Neural progenitor cell (in vitro differentiated cells): ENCODE measurements around the gene ARHGEF25. TPM values are rescaled to one million over a fixed set of nuclear protein-coding genes. Genes with fewer than 3 reads are reported as not detected.

ENCODE experiments used
- DNase-seq: peaks from one replicate; pipeline ENCODE4 v3.0.0-alpha.2; 2016; ENCODE audit warnings: low spot score
- H2AFZ ChIP-seq: fragments of 200-600 bp; sonication (generic); replicated peaks from 2 replicates; pipeline ENCODE4 v1.6.1; 2016; ENCODE audit warnings: antibody characterized with exemption
- H3F3A ChIP-seq: fragments of 200-600 bp; sonication (generic); 2 replicates; pipeline ENCODE4 v1.6.1; 2016; ENCODE audit warnings: antibody characterized with exemption, low read depth
- H3K27ac ChIP-seq: fragments of 200-600 bp; sonication (generic); 2 replicates; pipeline ENCODE4 v1.5.1; 2016; ENCODE audit warnings: mild to moderate bottlenecking
- H3K27me3 ChIP-seq: fragments of 200-600 bp; sonication (generic); 2 replicates; pipeline ENCODE4 v1.6.1; 2016; ENCODE audit warnings: mild to moderate bottlenecking, moderate library complexity
- H3K36me3 ChIP-seq: fragments of 200-600 bp; sonication (generic); 2 replicates; pipeline ENCODE4 v1.5.1; 2016
- H3K4me1 ChIP-seq: fragments of 200-600 bp; sonication (generic); 2 replicates; pipeline ENCODE4 v1.6.1; 2016; ENCODE audit warnings: mixed run types
- H3K4me2 ChIP-seq: fragments of 200-600 bp; sonication (generic); 2 replicates; pipeline ENCODE4 v1.6.1; 2016
- H3K4me3 ChIP-seq: fragments of 200-600 bp; sonication (generic); 2 replicates; pipeline ENCODE4 v1.5.1; 2016
- H3K79me2 ChIP-seq: fragments of 200-600 bp; sonication (generic); 2 replicates; pipeline ENCODE4 v1.6.1; 2016; ENCODE audit warnings: low read depth
- H3K9ac ChIP-seq: fragments of 200-600 bp; sonication (generic); 2 replicates; pipeline ENCODE4 v1.6.1; 2016
- H3K9me3 ChIP-seq: fragments of 200-600 bp; sonication (generic); 2 replicates; pipeline ENCODE4 v1.5.1; 2016; ENCODE audit warnings: low read depth
- H4K20me1 ChIP-seq: fragments of 200-600 bp; sonication (generic); 2 replicates; pipeline ENCODE4 v1.6.1; 2016; ENCODE audit warnings: low read depth
- H3K27ac Mint-ChIP-seq: 3 replicates; pipeline ENCODE4 v1.8.0; 2021; ENCODE audit warnings: mixed read lengths
- H3K27me3 Mint-ChIP-seq: 2 replicates; pipeline ENCODE4 v1.8.0; 2022; ENCODE audit warnings: low read depth, mild to moderate bottlenecking, inconsistent platforms, moderate library complexity, mixed read lengths; ENCODE audit not compliant: insufficient read depth
- H3K36me3 Mint-ChIP-seq: 3 replicates; pipeline ENCODE4 v1.8.0; 2021; ENCODE audit warnings: mixed read lengths
- H3K4me1 Mint-ChIP-seq: 3 replicates; pipeline ENCODE4 v1.8.0; 2021; ENCODE audit warnings: mixed read lengths
- H3K4me3 Mint-ChIP-seq: 3 replicates; pipeline ENCODE4 v1.8.0; 2021; ENCODE audit warnings: mild to moderate bottlenecking, moderate library complexity, mixed read lengths
- H3K9me3 Mint-ChIP-seq: 3 replicates; pipeline ENCODE4 v1.8.0; 2020; ENCODE audit warnings: mixed read lengths
- CTCF ChIP-seq: fragments of 200-600 bp; sonication (generic); IDR thresholded peaks from 2 replicates; pipeline ENCODE4 v1.5.1; 2017; ENCODE audit warnings: antibody characterized with exemption, mild to moderate bottlenecking
- EZH2 ChIP-seq: fragments of 200-600 bp; sonication (generic); IDR thresholded peaks from 2 replicates; pipeline ENCODE4 v1.6.1; 2017; ENCODE audit warnings: antibody characterized with exemption, mild to moderate bottlenecking, moderate library complexity
- EZH2phosphoT487 ChIP-seq: fragments of 200-600 bp; sonication (generic); IDR thresholded peaks from 2 replicates; pipeline ENCODE4 v1.6.1; 2017; ENCODE audit warnings: antibody characterized with exemption
- total RNA-seq: library from RNA; depleted of rRNA; stranded (reverse); fragments of >200 nt; gene quantifications from 2 replicates; pipeline ENCODE4 v1.2.3, GENCODE V29; 2015; ENCODE audit warnings: low replicate concordance

ARHGEF25 gene
- total RNA-seq, 1 donor from 2014 or later = 17.3 TPM

DNA sequence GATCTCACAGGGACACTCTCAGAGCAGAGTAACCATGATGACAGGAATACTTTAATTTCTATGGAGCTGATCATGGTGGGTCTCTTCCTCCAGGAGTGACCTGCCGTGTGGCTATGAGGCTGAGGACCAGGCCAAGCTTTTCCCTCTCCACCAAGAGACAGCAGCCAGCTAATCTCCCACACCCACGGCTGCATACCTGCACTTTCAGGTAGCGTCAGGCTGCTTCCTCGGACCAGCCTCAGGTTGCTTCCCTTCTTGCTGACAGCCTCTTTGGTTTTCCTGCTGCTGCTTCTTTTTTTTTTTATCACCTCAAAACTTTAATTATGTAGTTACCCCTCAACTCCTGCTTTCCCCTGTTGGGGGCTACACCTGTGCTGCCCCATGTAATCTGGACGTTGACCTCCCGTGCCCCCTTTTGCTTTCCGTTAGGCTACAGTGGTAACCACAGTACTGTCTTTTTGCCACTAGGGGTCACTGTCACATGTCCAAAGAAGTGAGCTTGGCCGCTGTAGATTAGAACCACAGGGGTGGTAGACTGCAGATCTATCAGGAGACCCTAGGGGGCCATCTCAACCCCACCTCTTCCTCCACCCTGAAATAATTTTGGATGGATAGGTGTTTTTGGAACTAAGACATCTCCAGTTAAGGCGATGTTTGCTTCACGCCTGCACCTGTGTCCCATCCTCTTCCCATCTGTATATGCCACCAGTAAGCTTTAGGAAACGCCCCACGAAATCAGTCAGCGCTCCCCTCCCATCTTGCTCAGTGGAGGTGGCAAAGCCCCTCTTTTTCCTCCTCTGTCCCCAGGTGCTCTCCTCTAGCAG is 28.0 kb upstream of the ARHGEF25 start:
- no peak for TF ChIP-seq EZH2
- no peak for TF ChIP-seq EZH2phosphoT487
- peak; percentile 96 for TF ChIP-seq CTCF

GRCh38 chr12:57584050-57584449 is 27.2 kb upstream of the ARHGEF25 start:
- Histone ChIP-seq H3K27ac (no peak overlapping the region), H2AFZ (no peak overlapping the region), H3F3A (peaks cover 9% of the 10 kb centered on the region), H3K9ac (no peak overlapping the region), H4K20me1 (peaks cover 4% of the 10 kb centered on the region), H3K79me2 (no peaks in the 10 kb centered on the region), H3K36me3 (no peaks in the 10 kb centered on the region), H3K9me3 (no peaks in the 10 kb centered on the region), H3K27me3 (no peaks in the 10 kb centered on the region), H3K4me3 (no peak overlapping the region), H3K4me1 (no peaks in the 10 kb centered on the region), H3K4me2 (no peak overlapping the region)
- TF ChIP-seq CTCF (no peak), EZH2 (no peak), EZH2phosphoT487 (no peak)
- no peak overlapping the region for H3K4me3 Mint-ChIP-seq
- peaks cover 2% of the 10 kb centered on the region for H3K27me3 Mint-ChIP-seq
- no peaks in the 10 kb centered on the region for H3K36me3 Mint-ChIP-seq
- no peaks in the 10 kb centered on the region for H3K4me1 Mint-ChIP-seq
- DNase-seq = no peak
- H3K9me3 Mint-ChIP-seq = no peaks in the 10 kb centered on the region
- no peak overlapping the region for H3K27ac Mint-ChIP-seq

More for the DNA sequence above, 28.0 kb upstream of the ARHGEF25 start:
- H3K27ac Mint-ChIP-seq = no peak overlapping the region
- H3K4me3 ChIP-seq = no peak overlapping the region
- peak overlapping the region; percentile 9 for H3K4me3 Mint-ChIP-seq
- no peaks in the 10 kb centered on the region for H3K9me3 Mint-ChIP-seq
- H3K79me2 ChIP-seq = no peaks in the 10 kb centered on the region
- H3K27me3 Mint-ChIP-seq = peaks cover 4% of the 10 kb centered on the region
- DNase-seq = peak; percentile 92
- no peaks in the 10 kb centered on the region for H3K4me1 Mint-ChIP-seq
- no peaks in the 10 kb centered on the region for H3K4me1 ChIP-seq
- no peaks in the 10 kb centered on the region for H3K27me3 ChIP-seq
- H2AFZ ChIP-seq = no peak overlapping the region
- no peak overlapping the region for H3K27ac ChIP-seq
- peaks cover 9% of the 10 kb centered on the region for H3F3A ChIP-seq
- peaks cover 2% of the 10 kb centered on the region for H3K36me3 Mint-ChIP-seq
- no peak overlapping the region for H3K9ac ChIP-seq
- peaks cover 4% of the 10 kb centered on the region for H4K20me1 ChIP-seq
- no peak overlapping the region for H3K4me2 ChIP-seq
- no peaks in the 10 kb centered on the region for H3K9me3 ChIP-seq
- no peaks in the 10 kb centered on the region for H3K36me3 ChIP-seq

DNA sequence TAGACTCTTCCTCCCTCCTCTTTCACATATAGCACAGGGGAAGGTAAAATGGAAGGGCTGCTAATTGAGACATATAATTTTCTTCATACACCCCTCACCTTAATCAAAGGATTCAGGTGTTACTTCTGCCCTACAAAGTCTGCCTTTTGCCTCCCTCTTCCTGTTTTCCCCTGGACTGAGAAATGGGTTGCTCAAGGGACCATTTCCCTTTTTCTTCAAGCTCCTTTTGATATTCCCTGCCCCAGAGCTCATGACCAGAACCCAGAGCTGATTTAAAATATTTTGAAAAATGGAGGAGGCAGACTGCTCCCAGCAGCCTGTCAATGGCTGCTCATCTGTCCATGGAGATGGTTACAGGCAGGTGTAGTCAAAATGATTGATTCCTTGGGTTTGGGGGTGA is 26.5 kb upstream of the ARHGEF25 start:
- no peak overlapping the region for H3K27ac ChIP-seq
- no peak overlapping the region for H3K4me3 ChIP-seq
- DNase-seq = no peak
- H3K27me3 Mint-ChIP-seq = peaks cover 2% of the 10 kb centered on the region
- H3K4me2 ChIP-seq = no peak overlapping the region
- H3K9me3 ChIP-seq = no peaks in the 10 kb centered on the region
- no peaks in the 10 kb centered on the region for H3K9me3 Mint-ChIP-seq
- no peak overlapping the region for H2AFZ ChIP-seq
- peaks cover 4% of the 10 kb centered on the region for H4K20me1 ChIP-seq
- H3K36me3 ChIP-seq = no peaks in the 10 kb centered on the region
- H3K4me1 ChIP-seq = no peaks in the 10 kb centered on the region
- peaks cover 9% of the 10 kb centered on the region for H3F3A ChIP-seq
- H3K4me1 Mint-ChIP-seq = no peaks in the 10 kb centered on the region
- H3K27ac Mint-ChIP-seq = no peak overlapping the region
- no peak overlapping the region for H3K4me3 Mint-ChIP-seq
- no peaks in the 10 kb centered on the region for H3K79me2 ChIP-seq
- H3K9ac ChIP-seq = no peak overlapping the region
- TF ChIP-seq EZH2phosphoT487 = no peak
- no peak for TF ChIP-seq EZH2
- TF ChIP-seq CTCF = no peak
- no peaks in the 10 kb centered on the region for H3K27me3 ChIP-seq
- H3K36me3 Mint-ChIP-seq = no peaks in the 10 kb centered on the region
